ENCODE measurements around the gene TRPV4. TPM values are rescaled to one million over a fixed set of nuclear protein-coding genes. Genes with fewer than 3 reads are reported as not detected.

TRPV4 gene
- total RNA-seq, 2 experiments from 2014 or later, result not detected

DNA sequence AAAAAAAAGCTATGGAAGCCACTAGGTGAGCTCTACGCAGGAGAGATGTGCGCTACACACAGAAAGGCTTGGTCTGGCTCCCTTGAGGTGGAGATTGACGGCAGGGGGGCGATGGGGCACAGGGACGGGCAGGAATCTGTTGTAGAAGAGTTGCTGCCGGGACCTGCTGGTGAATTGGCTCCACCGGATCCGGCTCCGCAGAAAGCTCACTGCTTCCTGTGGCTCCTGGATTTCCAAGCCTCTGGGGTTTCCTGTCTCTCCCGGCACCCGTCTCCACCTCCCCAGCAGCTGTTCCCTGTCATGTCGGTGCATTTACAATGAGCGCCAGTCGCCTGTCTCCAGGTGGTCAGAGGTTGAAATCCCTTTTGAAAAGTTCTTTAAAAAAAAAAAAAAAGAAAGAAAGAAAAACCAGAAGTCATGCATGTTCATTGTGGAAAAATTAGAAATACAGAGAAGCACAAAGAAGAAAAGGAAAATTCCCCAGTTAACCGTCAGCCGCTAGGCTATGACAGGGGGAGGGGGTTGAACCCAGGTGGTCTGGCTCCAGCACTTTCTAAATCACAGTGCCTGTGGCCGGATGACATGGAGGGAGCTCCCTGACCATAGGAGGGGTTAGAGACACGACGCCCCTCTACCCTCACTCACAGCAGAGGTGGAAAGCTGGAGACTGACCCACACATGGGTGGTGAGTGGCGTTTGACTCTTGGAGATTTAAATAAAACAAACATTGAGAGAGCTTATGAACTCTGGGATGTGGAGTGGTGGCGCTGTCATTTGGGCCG, 98.8 kb downstream of the TRPV4 start:
- no peak overlapping the region for H3K4me3 ChIP-seq (ENCODE audit: low read length)
- no peaks in the 10 kb centered on the region for H3K4me1 ChIP-seq (ENCODE audit: insufficient read depth, low read length)
- TF ChIP-seq, protein P1, sequence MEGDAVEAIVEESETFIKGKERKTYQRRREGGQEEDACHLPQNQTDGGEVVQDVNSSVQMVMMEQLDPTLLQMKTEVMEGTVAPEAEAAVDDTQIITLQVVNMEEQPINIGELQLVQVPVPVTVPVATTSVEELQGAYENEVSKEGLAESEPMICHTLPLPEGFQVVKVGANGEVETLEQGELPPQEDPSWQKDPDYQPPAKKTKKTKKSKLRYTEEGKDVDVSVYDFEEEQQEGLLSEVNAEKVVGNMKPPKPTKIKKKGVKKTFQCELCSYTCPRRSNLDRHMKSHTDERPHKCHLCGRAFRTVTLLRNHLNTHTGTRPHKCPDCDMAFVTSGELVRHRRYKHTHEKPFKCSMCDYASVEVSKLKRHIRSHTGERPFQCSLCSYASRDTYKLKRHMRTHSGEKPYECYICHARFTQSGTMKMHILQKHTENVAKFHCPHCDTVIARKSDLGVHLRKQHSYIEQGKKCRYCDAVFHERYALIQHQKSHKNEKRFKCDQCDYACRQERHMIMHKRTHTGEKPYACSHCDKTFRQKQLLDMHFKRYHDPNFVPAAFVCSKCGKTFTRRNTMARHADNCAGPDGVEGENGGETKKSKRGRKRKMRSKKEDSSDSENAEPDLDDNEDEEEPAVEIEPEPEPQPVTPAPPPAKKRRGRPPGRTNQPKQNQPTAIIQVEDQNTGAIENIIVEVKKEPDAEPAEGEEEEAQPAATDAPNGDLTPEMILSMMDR (IDR thresholded peaks at IDR 0.05), result no peak
- Mint-ChIP-seq H3K4me1 (ENCODE audit: low read depth) (no peaks in the 10 kb centered on the region), H3K9me3 (no peaks in the 10 kb centered on the region), H3K4me3 (no peak overlapping the region), H3K36me3 (ENCODE audit: low read depth) (no peaks in the 10 kb centered on the region), H3K27ac (no peak overlapping the region), H3K27me3 (peaks cover 30% of the 10 kb centered on the region)
- intact Hi-C loops (cut with DNase I, micrococcal nuclease), result no loop called here
- no peak overlapping the region for H3K27ac ChIP-seq (ENCODE audit: low read depth in 1 of 2, low read length in 2 of 2)
- H3K27me3 ChIP-seq (ENCODE audit: control insufficient read depth in 1 of 2, insufficient read depth in 2 of 2, low read length in 2 of 2), result peaks cover 8 to 25% of the 10 kb centered on the region in 2 experiments
- no peaks in the 10 kb centered on the region for H3K9me3 ChIP-seq (ENCODE audit: control insufficient read depth in 1 of 2, insufficient read depth in 1 of 2, low read length in 2 of 2)
- H3K36me3 ChIP-seq (ENCODE audit: insufficient read depth, low read length), result no peaks in the 10 kb centered on the region
- ATAC-seq (ENCODE audit: poor library complexity), result no peak
- POLR2A ChIA-PET, result no interaction called here
- CTCF ChIA-PET, result no interaction called here
- DNase-seq, result peak in 1 of 14 experiments; percentile 12

Small RNA genes lying within 50 kb of the gene (microRNA-seq; reads per million reads assigned to microRNA genes)
- not detected for gene MIR4497 (ENCODE audit: borderline microRNAs expressed, borderline replicate concordance)

Other genes with a start within 250 kb of the TRPV4 start
- gene FAM222A, start 119.6 kb downstream of the TRPV4 start, total RNA-seq, result 1 to 10 TPM; 1.1 to 1.7 TPM
- gene GLTP, start 47.1 kb upstream of the TRPV4 start, total RNA-seq, result 10 to 100 TPM; 24.8 to 25.2 TPM
- gene TCHP, start 66.9 kb upstream of the TRPV4 start, total RNA-seq, result 10 to 100 TPM; 13.2 to 13.6 TPM
- gene GIT2, start 163.0 kb upstream of the TRPV4 start, total RNA-seq, result 10 to 100 TPM; 68.6 to 70.7 TPM
- gene ANKRD13A, start 166.0 kb upstream of the TRPV4 start, total RNA-seq, result 10 to 100 TPM; 51.6 to 52.3 TPM
- 10 to 100 TPM in 1 of 2 experiments, 1 to 10 TPM in 1; 9.8 to 12.6 TPM for gene C12orf76, start 215.1 kb upstream of the TRPV4 start, total RNA-seq

Data from CD4-positive, alpha-beta T cell (primary cell).